HG02884 (cell line): ENCODE measurements around the gene DYNC2LI1.

ENCODE experiments used
- ATAC-seq: cut with Tn5 transposase; IDR thresholded peaks from one replicate; pipeline ENCODE4 v1.9.1; 2021; ENCODE audit warnings: mild to moderate bottlenecking, moderate library complexity; ENCODE audit not compliant: unreplicated experiment

DYNC2LI1 gene

DNA sequence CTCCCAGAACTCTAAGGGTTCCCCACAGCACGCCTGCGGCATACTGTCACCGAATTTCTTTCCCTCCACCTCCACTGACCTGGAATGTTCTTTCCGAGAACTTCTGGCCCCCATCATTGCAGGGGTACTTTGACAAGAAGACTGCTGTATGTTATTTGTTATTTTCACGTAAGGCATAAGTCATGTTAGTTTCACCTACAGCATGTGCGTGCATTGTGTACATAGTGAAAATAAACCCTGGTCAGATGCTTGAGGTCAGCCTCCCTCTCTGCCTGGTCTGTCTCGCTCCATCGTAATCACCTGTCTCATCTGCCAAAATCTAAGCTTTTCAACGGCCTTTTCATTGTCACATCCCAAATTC is 69.0 kb downstream of the DYNC2LI1 start:
- no peak for ATAC-seq

DNA sequence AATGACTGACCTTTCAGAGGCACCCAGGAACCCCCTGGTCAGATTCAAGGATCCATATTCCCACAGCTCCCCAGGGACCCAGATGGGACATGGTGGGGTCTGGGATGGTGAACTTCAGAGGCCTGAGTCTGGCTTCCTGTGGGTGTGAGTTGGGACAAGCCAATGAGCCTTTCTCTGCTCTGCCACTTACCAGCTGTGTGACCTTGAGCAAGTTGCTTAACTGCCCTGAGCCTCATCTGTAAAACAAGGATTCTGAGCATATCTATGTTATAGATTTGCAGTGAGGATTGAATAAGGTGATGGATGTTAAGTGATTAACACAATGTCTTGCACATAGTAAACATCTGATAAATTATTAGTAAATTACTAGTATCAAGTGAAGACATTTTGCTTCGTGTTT is 71.3 kb downstream of the DYNC2LI1 start:
- no peak for ATAC-seq

DNA sequence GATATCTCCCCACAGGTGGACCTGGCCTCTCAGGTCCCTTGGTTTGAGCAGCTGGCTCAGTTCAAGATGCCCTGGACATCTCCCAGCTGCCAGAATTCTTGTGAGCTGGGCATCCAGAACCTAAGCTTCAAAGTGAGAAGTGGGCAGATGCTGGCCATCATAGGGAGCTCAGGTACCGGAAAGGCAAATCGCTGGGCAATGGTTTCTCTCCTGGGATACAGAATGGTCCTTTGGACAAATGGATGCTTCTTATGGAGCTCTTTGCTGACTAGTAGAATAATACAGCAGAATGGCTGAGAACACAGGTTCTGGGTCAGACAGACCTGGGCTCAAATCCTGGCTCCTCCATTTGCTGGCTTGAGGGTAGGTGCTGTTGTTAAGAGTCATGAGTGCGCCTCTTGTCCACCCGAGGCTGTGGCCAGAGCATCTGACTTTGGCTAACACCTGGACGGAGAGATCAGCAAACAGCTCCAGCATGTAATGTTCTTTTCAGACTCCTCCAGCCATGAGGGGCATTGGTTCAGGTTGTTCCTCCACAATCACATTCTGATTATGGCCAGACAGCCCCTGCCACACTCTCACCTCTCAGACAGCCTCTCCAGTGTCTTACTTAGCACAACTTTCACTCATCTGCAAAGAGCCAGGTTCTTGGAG is 72.4 kb downstream of the DYNC2LI1 start:
- no peak for ATAC-seq

DNA sequence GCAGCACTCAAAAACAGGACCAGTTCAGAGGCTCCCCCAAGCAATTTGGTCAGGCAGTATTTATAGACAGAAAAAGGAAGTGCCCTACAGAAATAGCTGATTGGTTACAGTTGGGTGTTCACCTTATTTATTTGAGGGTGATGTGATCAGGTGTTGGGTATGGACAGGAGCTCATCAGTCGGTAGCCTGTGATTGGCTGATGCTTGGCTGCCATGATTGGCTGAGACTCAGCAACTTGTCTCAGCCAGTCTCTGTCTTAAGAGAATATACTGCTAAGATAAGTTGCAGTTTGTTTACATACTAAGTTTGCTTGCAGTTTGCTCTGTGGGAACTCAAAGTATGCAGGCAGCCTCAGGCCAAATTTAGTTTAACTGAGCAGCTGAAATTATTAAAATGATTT is 74.4 kb downstream of the DYNC2LI1 start:
- no peak for ATAC-seq

DNA sequence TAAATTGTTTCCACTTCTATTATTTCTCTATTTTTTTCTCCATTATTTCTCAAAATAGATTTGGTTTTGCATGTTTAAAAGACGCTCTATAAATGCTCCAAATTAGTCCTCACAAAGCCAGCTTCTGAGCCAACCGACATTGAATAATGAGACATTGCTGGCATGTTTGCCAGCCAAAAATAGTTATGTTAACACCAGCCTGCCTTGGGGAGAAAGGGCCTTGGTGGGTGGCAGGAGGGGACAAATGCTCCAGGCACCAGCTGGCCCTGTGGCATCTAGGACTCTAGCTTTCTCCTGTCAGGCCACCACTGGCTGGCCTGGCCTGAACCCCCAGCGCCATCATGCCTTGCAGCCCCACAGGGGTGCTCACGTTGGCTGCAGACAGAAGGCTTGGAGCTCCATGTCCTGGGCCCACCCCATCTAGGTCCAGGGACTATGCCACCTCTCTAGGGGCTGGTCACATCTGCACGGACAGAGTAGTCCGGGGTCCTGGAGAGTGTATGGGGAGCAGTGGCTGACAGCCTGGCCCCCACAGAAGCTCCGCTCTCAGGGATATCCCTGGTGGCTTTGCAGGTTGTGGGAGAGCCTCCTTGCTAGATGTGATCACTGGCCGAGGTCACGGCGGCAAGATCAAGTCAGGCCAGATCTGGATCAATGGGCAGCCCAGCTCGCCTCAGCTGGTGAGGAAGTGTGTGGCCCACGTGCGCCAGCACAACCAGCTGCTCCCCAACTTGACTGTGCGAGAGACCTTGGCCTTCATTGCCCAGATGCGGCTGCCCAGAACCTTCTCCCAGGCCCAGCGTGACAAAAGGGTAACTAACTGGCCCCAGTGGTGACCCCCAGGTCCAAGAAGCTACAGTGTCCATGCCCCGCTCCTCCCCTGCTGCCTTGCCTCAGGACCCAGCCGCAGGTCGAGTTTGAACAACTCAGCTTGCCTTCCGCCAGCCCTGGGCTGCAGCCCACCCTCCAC is 77.5 kb downstream of the DYNC2LI1 start:
- no peak for ATAC-seq

DNA sequence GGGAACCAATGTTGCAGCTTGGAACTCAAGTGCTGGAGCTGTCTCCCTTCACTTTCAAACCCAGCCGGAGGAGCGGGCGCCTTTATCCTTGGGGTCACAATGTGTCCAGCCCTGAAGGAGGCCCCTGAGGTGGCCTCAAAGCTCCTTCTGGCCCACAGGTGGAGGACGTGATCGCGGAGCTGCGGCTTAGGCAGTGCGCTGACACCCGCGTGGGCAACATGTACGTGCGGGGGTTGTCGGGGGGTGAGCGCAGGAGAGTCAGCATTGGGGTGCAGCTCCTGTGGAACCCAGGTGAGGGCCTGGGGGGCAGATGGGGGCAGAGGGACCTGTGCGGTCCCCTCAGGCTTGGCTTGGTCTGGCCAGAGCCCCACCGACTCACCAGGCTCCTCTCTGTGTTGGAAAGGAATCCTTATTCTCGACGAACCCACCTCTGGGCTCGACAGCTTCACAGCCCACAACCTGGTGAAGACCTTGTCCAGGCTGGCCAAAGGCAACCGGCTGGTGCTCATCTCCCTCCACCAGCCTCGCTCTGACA is 78.4 kb downstream of the DYNC2LI1 start:
- ATAC-seq: no peak

DNA sequence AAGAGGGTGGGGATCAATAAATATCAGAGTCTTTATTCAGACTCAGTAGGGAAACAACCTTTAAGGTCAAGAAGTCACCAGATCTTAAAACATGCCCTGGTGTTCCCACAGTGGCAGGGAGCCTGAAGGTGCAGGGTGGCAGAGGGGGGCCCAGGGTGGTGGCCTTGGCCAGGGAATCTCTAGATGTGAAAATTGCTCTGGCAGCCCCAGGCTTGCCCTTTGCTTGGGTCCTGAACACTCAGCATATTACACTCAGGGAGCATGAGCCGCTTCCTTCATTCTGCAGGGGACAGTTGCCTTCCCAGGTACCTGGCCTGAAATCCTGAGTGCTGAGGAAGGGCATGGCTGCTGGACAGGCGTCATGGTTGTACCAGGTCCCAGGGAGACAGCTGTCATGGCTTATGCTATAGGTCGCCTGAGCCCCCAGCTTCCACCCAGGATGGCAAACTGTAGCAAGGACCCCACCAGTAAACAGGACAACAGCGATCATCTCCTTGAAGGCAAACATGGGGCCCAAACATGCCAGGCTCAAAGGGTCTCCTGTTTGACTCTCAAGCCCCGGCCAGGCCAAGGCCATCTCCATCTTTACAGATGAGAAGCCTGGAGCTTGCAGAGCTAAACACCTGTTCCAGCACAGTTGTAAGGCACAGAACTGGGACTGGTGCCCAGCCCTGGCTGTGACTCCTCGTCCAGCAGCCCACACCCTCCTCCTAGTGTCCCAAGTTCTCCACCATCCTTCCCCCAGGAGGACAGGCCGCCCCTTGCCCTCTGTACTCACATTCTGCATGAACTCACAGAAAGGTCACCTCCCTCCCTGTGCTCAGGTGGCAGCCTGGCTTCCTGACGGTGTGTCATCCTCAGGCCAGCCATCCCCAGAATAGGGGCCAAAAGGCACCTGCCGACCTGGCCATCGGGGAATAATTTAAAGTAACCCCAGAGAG is 79.6 kb downstream of the DYNC2LI1 start:
- ATAC-seq: no peak

DNA sequence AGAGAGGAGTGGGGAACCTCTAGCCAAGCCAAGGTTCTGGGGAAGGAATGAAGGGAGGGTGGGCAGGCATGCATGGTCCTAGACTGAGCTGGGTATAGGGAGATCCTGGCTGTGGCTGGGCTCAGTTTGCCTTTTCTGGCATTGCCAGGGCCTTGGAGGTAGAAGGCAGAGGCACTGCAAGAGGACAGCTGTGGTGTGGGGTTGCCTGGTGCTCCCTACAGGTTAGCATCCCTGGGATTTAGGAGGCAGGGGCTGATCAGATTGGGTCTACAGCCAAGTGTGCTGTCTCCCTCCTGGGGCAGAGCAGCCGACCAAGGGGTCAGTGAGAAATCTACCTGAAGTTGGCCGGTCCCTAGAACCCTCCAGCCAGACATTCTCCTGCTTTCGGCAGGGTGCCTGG is 80.8 kb downstream of the DYNC2LI1 start:
- ATAC-seq: no peak

DNA sequence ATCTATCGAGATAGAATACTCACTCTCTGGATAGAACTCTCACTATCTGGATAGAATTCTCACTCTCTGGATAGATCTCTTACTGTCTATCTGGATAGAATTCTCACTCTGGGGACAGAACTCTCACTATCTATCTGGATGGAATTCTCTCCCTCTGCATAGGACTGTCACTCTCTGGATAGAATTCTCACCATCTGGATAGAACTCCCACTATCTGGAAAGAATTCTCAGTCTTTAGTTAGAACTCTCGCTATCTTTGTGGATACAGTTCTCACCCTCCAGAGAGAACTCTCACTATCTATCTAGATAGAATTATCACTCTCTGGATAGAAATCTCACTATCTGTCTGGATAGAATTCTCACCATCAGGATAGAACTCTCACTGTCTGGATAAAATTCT is 81.5 kb downstream of the DYNC2LI1 start:
- ATAC-seq: no peak
